DOHH2 (cell line): ENCODE measurements around the gene AFAP1L1.

Experiments used
- H3F3A ChIP-seq: fragments of 200-600 bp; sonication (generic), shearing (Covaris generic); 2 replicates; pipeline ENCODE4 v1.6.0; 2016; ENCODE audit warnings: antibody characterized with exemption, mild to moderate bottlenecking; ENCODE audit not compliant: control insufficient read depth, insufficient read depth
- H3K27ac ChIP-seq: fragments of 200-600 bp; sonication (generic); 2 replicates; pipeline ENCODE4 v1.5.1; 2014; ENCODE audit warnings: low read depth, mild to moderate bottlenecking, low read length, moderate library complexity
- H3K27me3 ChIP-seq: fragments of 200-600 bp; sonication (generic); 2 replicates; pipeline ENCODE4 v1.6.1; 2014; ENCODE audit warnings: mild to moderate bottlenecking, low read length, mixed read lengths; ENCODE audit not compliant: control insufficient read depth
- H3K36me3 ChIP-seq: fragments of 200-600 bp; sonication (generic); 2 replicates; pipeline ENCODE4 v1.6.1; 2014; ENCODE audit warnings: mild to moderate bottlenecking, low read length, moderate library complexity, mixed read lengths; ENCODE audit not compliant: control insufficient read depth
- H3K4me1 ChIP-seq: fragments of 200-600 bp; sonication (generic); 2 replicates; pipeline ENCODE4 v1.6.1; 2014; ENCODE audit warnings: mild to moderate bottlenecking, low read length, mixed read lengths; ENCODE audit not compliant: control insufficient read depth
- H3K4me2 ChIP-seq: fragments of 200-600 bp; sonication (generic); 2 replicates; pipeline ENCODE4 v1.6.0; 2014; ENCODE audit warnings: mild to moderate bottlenecking, low read length, moderate library complexity
- H3K4me3 ChIP-seq: fragments of 200-600 bp; sonication (generic); 2 replicates; pipeline ENCODE4 v1.5.1; 2014; ENCODE audit warnings: mild to moderate bottlenecking, low read length, mixed read lengths
- H3K79me2 ChIP-seq: fragments of 200-600 bp; sonication (generic); 2 replicates; pipeline ENCODE4 v1.6.1; 2014; ENCODE audit warnings: mild to moderate bottlenecking, low read length, mixed read lengths; ENCODE audit not compliant: control insufficient read depth
- H3K9me2 ChIP-seq: fragments of 200-600 bp; sonication (generic); replicated peaks from 2 replicates; pipeline ENCODE4 v1.6.1; 2014; ENCODE audit warnings: mild to moderate bottlenecking, low read length, mixed read lengths; ENCODE audit not compliant: control insufficient read depth
- H3K9me3 ChIP-seq: fragments of 200-600 bp; sonication (generic); 2 replicates; pipeline ENCODE4 v1.6.1; 2014; ENCODE audit warnings: antibody characterized with exemption, low read length, mixed read lengths; ENCODE audit not compliant: control insufficient read depth, insufficient read depth
- H4K20me1 ChIP-seq: fragments of 200-600 bp; sonication (generic); 2 replicates; pipeline ENCODE4 v1.6.0; 2014; ENCODE audit warnings: low read depth, mild to moderate bottlenecking, antibody characterized with exemption, low read length, moderate library complexity; ENCODE audit not compliant: control insufficient read depth, insufficient read depth
- EZH2phosphoT487 ChIP-seq: fragments of 200-600 bp; sonication (generic); IDR thresholded peaks from 2 replicates; pipeline ENCODE4 v1.6.1; 2017; ENCODE audit warnings: borderline replicate concordance, mild to moderate bottlenecking, antibody characterized with exemption, low read length, moderate library complexity, mixed read lengths
- TF ChIP-seq, protein P1 (sequence below): fragments of 200-600 bp; sonication (generic); IDR thresholded peaks from one replicate; pipeline ENCODE4 v1.5.1; 2014; ENCODE audit warnings: antibody characterized with exemption, mild to moderate bottlenecking, low read depth, low read length; ENCODE audit not compliant: poor library complexity, severe bottlenecking

The AFAP1L1 gene

DNA sequence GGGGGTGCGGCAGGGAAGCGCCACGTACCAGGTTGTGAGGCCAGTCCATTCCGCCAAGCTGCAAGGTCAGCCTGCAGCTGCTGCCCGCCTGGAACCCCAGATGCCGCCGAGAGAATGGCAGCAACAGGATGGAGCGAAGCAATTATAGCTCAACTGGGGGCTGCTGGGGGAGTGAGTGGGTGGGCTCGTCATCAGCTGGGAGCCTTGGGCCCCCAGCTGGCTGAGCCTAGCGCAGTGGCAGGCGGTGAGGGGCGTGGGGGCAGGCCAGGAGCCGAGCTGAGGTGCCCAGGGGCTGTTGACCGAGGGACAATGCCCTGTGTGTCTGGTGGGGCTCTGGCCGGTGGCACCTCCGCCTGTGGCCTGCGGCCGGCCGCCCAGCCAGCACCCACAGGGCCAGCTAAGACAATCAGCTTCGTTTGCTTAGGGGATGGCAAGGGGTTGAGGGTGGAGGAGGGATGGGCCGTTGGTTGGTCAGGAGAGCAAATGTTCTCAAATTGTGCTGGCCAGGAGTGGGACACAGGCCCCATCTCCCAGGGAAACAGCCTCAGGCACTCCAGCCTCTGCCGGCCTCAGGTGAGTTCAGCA is 107.6 kb downstream of the AFAP1L1 start, which contains the start of gene IL17B:
TSS of gene IL17B (minus strand) at position 116 of the 585 bp plus-strand sequence. CDS start at position 49, 67 bp downstream.
- no peak for TF ChIP-seq EZH2phosphoT487
- TF ChIP-seq, protein P1, sequence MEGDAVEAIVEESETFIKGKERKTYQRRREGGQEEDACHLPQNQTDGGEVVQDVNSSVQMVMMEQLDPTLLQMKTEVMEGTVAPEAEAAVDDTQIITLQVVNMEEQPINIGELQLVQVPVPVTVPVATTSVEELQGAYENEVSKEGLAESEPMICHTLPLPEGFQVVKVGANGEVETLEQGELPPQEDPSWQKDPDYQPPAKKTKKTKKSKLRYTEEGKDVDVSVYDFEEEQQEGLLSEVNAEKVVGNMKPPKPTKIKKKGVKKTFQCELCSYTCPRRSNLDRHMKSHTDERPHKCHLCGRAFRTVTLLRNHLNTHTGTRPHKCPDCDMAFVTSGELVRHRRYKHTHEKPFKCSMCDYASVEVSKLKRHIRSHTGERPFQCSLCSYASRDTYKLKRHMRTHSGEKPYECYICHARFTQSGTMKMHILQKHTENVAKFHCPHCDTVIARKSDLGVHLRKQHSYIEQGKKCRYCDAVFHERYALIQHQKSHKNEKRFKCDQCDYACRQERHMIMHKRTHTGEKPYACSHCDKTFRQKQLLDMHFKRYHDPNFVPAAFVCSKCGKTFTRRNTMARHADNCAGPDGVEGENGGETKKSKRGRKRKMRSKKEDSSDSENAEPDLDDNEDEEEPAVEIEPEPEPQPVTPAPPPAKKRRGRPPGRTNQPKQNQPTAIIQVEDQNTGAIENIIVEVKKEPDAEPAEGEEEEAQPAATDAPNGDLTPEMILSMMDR, result no peak
- no peak within 1 kb of the TSS for H3K27ac ChIP-seq
- no peaks in the 10 kb centered on the region for H3K27me3 ChIP-seq
- H4K20me1 ChIP-seq, result 0 out of 2 replicates have a peak, but pooled peaks cover 3% of the 10 kb centered on the region
- H3K4me2 ChIP-seq, result no peak within 1 kb of the TSS
- H3K9me2 ChIP-seq, result no peaks in the 10 kb centered on the region
- H3K79me2 ChIP-seq, result no peaks in the 10 kb centered on the region
- no peaks in the 10 kb centered on the region for H3K4me1 ChIP-seq
- no peaks in the 10 kb centered on the region for H3F3A ChIP-seq
- no peak within 1 kb of the TSS for H3K4me3 ChIP-seq
- H3K36me3 ChIP-seq, result no peaks in the 10 kb centered on the region; the same call in 1 of the 2 replicates
- no peaks in the 10 kb centered on the region for H3K9me3 ChIP-seq

DNA sequence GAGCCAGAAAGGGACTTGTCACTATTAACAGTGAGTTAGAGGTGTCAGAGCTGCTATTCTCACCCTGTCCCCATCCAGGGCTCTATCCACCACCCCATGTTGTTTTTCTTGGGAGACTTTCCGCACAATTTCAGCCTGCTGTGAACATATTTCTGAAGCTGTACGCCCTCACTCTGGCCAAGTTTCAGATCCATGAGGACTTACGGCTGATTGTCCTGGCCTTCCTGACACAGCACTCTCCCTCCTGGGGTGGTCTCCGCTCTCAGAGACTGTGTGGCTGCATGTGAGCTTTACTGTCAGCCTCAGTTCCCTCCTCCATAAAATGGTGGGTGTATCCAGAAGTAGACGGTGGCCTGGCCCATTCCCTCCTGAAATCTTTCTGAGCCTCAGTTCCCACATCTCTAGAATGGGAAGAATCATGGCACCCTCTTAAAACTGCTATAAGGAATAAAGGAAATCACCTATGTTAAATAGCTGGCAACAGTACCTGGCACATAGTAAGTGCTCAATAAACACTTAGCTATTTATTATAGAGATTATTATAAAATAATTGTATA is 108.2 kb downstream of the AFAP1L1 start:
- Histone ChIP-seq H4K20me1 (0 out of 2 replicates have a peak, but pooled peaks cover 3% of the 10 kb centered on the region), H3F3A (no peaks in the 10 kb centered on the region), H3K4me3 (no peak overlapping the region), H3K79me2 (no peaks in the 10 kb centered on the region), H3K4me2 (no peak overlapping the region), H3K27ac (no peak overlapping the region), H3K27me3 (no peaks in the 10 kb centered on the region), H3K9me2 (no peaks in the 10 kb centered on the region), H3K36me3 (no peaks in the 10 kb centered on the region; the same call in 1 of the 2 replicates), H3K4me1 (no peaks in the 10 kb centered on the region), H3K9me3 (no peaks in the 10 kb centered on the region)
- TF ChIP-seq, protein P1, result no peak
- no peak for TF ChIP-seq EZH2phosphoT487

DNA sequence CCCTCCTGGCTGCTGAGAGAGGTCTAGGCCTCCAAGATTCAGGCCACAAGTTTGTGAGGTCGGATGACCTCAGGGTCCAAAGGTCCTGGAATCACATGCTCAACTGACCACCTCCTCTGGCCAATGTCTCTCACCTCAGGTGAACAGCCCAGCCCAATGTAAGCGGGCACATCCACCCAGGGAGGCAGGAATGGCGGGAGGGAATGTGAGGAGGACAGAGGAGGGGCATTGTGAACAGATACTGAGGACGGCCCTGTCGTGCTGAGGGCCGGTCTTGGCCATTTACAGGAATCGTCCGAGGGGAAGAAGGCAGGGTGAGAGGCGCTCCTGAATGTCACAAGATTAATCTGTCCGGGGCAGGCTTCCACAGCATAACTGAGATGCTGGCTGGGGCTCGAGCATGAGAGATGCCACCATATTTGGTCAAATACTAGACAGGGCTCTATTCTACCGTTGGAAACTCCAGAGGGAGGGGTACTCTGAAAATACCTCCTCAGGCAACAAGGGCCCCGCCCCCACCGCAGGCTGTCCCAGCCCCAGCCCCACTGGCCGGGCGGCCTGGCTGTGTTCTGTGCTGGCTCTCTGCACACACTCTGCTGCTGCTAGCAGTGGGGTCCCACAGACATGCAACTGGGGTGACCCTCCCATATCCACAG is 108.9 kb downstream of the AFAP1L1 start:
- Histone ChIP-seq H3K36me3 (no peaks in the 10 kb centered on the region), H3K9me2 (no peaks in the 10 kb centered on the region), H3K9me3 (no peaks in the 10 kb centered on the region), H4K20me1 (0 out of 2 replicates have a peak, but pooled peaks cover 3% of the 10 kb centered on the region), H3K4me3 (no peak overlapping the region), H3K4me1 (no peaks in the 10 kb centered on the region), H3K27me3 (no peaks in the 10 kb centered on the region), H3K27ac (no peak overlapping the region), H3K4me2 (no peak overlapping the region), H3F3A (no peaks in the 10 kb centered on the region), H3K79me2 (no peaks in the 10 kb centered on the region)
- TF ChIP-seq, protein P1, result no peak
- TF ChIP-seq EZH2phosphoT487, result no peak
